ENCODE data around the gene CCDC74B. TPM values are rescaled to one million over a fixed set of nuclear protein-coding genes. Genes with fewer than 3 reads are reported as not detected.
A peak's percentile ranks its signal among the peaks of the same experiment; 100 is the strongest.
"Not testable (repeated sequence)": the region's sequence is repeated elsewhere in the genome, so short reads cannot be mapped to it uniquely, and the experiment has no call there.

CCDC74B gene
- total RNA-seq, 4 donors from 2014 or later, result 0.55 to 1.8 (median 1.4) TPM; not detected in 1

DNA sequence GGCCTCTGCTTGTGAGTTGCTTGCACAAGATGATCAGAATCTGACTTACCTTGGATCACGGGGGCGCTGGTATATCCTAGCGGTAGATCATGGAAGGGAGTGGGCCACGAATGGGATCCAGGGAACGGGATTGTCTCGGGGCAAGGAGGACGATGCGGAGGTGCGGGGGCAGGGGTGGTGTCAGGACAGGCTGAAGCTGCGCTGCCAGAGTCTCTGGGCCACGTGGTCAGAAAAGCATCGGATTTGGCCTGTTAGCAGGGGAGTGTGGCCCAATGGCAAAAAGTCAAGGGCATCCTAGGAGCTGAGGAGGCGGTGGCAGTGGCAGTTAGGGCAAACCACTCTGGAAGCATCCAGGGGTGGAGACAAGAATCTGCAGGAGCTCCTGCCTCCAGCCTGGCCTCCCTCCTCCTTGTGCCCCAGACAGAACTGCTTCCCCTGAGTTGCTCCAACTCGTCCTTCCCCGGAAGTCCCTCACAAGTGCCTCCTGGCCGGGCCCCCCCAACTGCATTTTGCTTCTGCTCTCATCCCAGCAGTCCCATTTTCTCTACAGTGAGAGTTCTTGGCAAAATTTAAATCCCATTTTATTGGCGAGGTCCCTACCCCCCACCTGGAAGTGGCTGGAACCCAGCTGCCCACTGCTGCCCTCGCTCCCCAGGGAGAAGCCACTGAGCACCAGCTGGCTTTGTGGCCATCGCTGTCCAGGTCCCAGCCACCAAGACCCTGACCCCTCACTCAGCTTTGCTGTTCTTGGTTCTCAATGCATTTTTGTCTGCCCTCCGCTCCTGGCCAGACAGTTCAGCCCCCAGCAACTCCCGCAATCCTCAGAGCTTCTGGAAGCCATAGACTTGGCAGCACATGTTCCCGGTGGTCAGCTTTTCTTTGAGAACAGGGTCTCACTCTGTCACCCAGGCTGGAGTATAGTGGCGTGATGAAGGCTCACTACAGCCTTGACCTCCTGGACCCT, 5.6 kb upstream of the CCDC74B start:
- TF ChIP-seq POLR2AphosphoS5 (IDR thresholded peaks at IDR 0.05) (no peak), EP300 (IDR thresholded peaks at IDR 0.05; ENCODE audit: low read depth) (no peak), POLR2A (IDR thresholded peaks at IDR 0.05) (no peak)
- TF ChIP-seq, protein P1, sequence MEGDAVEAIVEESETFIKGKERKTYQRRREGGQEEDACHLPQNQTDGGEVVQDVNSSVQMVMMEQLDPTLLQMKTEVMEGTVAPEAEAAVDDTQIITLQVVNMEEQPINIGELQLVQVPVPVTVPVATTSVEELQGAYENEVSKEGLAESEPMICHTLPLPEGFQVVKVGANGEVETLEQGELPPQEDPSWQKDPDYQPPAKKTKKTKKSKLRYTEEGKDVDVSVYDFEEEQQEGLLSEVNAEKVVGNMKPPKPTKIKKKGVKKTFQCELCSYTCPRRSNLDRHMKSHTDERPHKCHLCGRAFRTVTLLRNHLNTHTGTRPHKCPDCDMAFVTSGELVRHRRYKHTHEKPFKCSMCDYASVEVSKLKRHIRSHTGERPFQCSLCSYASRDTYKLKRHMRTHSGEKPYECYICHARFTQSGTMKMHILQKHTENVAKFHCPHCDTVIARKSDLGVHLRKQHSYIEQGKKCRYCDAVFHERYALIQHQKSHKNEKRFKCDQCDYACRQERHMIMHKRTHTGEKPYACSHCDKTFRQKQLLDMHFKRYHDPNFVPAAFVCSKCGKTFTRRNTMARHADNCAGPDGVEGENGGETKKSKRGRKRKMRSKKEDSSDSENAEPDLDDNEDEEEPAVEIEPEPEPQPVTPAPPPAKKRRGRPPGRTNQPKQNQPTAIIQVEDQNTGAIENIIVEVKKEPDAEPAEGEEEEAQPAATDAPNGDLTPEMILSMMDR (IDR thresholded peaks at IDR 0.05), result no peak

DNA sequence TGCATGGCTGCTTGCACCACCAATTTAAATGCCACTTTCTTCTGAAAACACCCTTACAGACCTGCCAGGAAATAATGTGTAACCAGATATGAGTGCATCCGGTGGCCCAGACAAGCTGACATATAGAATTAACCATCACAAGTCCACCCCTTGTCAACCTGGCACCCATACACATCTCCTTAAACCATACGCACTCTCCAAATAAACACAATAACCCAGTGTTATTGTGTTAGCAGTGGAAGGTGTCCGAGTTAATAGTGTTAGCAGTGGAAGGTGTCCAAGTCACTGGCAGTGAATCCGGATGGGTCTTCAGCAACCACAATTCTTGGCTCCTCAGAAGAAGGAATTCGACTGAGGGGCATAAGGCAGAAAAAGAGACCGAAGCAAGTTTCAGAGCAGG, 3.6 kb upstream of the CCDC74B start:
- H3K4me1 ChIP-seq, result peaks cover 0 to 11% (median 3%) of the 10 kb centered on the region in 4 donors
- H3K27ac ChIP-seq; in situ Hi-C loops (cut with MboI; ENCODE audit: low pct_ligation_motif_present in 1 of 4, low pct_unique_long_range_greater_than_20kb in 1 of 4, low sequenced_read_pairs in 3 of 4); H3K9me3 ChIP-seq; DNase-seq; H3K36me3 ChIP-seq; intact Hi-C loops (cut with DNase I; ENCODE audit: low total_unique reads); H3K4me3 ChIP-seq: not testable (repeated sequence)
- WGBS, 2 donors (ENCODE audit: low coverage in 1 of 2), result 49 to 75% methylated on average over 4 to 6 of the region's 6 CpGs
- H3K27me3 ChIP-seq, result peaks cover 25% of the 10 kb centered on the region

More for the DNA sequence above, 5.6 kb upstream of the CCDC74B start:
- Histone ChIP-seq H3K9me3 (no peaks in the 10 kb centered on the region), H3K36me3 (no peaks in the 10 kb centered on the region), H3K4me3 (no peak overlapping the region), H3K27me3 (peaks cover 9% of the 10 kb centered on the region), H3K4me1 (peaks cover 0 to under 1% (median under 1%) of the 10 kb centered on the region in 4 donors), H3K27ac (no peak overlapping the region)
- in situ Hi-C loops (cut with MboI; ENCODE audit: low pct_ligation_motif_present in 1 of 4, low pct_unique_long_range_greater_than_20kb in 1 of 4, low sequenced_read_pairs in 3 of 4) (loop anchor here in 2 of 4 donors (25.0 kb wide), 1 partner anchor 187 kb away; the partner anchor contains the start of gene IMP4 (in 2 of the 2)), intact Hi-C loops (cut with DNase I; ENCODE audit: low total_unique reads) (no loop called here)
- WGBS, 2 donors (ENCODE audit: low coverage in 1 of 2), result 92% methylated on average over 6 to 23 of the region's 23 CpGs
- no peak for DNase-seq

DNA sequence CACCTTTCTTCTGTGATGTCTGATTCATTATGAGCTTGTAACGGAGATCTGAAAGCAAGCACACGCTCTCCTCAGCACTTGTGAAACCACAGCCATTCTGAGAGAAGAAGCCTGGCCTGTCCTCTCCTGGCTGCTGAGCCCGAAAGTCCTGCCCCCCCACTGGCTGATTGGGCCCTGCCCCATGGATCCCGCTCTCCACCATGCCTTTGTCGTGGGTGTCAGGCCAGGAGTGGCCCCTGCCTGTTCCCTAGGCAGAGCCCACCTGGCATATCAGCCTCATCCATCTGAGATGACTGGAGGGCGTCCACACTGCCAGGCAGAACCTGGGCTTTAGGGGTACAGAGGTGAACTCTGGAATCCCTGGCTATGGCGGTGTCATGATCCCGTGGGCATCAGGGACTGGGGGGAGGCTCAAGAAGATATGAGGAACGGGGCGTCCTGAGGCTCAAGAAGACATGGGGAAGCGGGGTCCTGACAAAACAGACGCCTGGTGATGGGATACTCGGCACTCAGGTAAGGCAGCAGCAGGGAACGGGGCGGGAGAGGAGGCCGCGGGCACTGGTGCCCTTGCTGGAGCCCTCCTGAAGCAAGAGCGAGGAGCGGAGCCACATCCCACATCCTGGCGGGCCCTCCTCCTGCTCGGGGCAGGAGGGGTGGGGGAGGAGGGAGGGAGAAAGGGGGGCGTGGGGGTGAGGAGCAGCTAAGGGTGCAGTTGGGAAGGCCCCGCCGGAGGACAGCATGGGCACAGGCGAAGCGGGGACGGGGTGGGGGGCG, 1.5 kb downstream of the CCDC74B start:
- DNase-seq; intact Hi-C loops (cut with DNase I; ENCODE audit: low total_unique reads); H3K9me3 ChIP-seq; H3K27ac ChIP-seq; in situ Hi-C loops (cut with MboI; ENCODE audit: low pct_ligation_motif_present in 1 of 4, low pct_unique_long_range_greater_than_20kb in 1 of 4, low sequenced_read_pairs in 3 of 4); H3K36me3 ChIP-seq: not testable (repeated sequence)
- Histone ChIP-seq H3K27me3 (peaks cover 30% of the 10 kb centered on the region), H3K4me3 (peak overlapping the region in 2 of 4 donors; percentile 30 to 48), H3K4me1 (peaks cover 0 to 11% (median 3%) of the 10 kb centered on the region in 4 donors)
- 50% methylated on average over 18 of the region's 28 CpGs; no CpG with 5 or more reads in 1 of the 2 donors for WGBS, 2 donors (ENCODE audit: low coverage in 1 of 2)

DNA sequence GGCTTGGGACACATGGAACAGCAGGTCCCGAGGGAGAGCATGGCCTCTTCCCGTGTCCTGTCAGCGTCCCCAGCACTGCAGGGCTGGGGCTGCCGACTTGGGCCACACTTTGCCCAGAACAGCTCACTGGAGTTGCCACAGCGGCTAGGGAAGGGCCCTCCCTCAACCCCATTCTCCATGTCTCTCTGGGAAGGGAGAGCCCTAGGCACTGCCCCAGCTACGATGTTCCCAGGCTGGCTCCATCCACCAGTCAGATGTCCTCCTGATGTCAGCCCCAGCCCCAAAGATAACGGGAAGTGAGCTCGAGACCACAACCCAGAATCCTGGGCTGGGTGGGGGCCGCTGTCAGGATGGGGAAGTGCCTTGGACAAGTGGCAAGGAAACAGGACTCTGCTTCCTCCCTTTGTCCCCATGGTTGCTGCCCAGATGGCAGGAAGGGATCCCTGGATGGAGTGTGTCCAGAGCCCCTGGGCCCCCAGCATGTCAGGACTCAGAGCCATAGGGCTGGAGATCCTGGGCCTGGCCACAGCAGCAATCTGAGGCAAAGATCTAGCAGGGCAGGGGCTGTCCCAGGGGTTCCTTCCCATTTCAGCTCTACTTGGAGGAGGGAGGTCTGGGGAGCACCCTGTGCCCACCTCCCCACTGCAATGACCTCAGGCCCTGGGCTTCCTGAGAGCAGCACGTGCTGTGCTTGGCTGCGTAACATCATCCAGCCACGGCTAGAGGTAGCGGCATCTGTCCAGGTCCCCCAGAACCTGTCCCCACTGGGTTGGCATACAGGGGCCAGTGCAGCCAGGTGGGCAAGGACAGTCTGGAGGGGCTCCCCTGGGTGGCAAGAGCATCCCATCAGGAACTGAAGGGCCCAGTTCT, 2.3 kb downstream of the CCDC74B start:
- intact Hi-C loops (cut with DNase I; ENCODE audit: low total_unique reads); in situ Hi-C loops (cut with MboI; ENCODE audit: low pct_ligation_motif_present in 1 of 4, low pct_unique_long_range_greater_than_20kb in 1 of 4, low sequenced_read_pairs in 3 of 4); H3K4me3 ChIP-seq; H3K36me3 ChIP-seq; H3K27ac ChIP-seq; H3K9me3 ChIP-seq; DNase-seq: not testable (repeated sequence)
- 95% methylated on average over 11 of the region's 13 CpGs; no CpG with 5 or more reads in 1 of the 2 donors for WGBS, 2 donors (ENCODE audit: low coverage in 1 of 2)
- Histone ChIP-seq H3K27me3 (peaks cover 30% of the 10 kb centered on the region), H3K4me1 (peaks cover 0 to 11% (median 3%) of the 10 kb centered on the region in 4 donors)

DNA sequence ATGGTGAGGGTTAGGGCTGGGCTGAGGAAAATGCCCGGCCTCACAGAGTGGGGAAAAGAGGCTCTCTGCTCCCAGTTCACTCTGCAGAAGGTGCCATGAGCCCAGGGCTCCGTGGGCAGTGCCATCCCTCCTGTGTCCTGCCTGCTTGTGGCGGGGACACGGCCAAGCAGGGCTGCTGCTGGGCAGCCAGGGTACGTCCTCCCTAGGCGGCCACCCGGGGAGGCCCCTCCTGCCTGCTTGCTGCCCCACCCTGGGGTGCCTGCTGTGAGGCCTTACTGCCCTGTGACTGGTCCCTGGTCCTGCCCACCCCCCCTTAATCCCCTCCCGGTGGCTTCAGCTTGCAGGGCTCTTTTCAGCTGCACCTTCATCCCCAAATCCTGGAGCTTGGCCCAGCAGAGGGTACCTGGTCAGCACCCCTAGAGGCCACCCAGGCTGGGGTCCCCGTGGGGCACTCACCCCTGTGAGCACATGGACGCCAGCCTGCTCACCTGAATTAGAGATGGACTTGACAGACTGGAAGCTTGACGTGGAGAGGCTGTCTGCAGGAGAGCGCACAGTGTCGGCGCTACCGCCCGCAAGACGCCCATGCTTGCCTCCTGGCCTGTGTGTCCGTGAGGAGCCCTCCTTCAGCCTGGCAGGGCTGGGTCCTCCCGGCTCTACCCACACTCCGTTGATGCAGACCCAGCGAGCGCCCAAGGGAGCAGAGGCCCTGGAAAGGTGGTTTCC, 3.1 kb downstream of the CCDC74B start:
- peaks cover 29% of the 10 kb centered on the region for H3K27me3 ChIP-seq
- H3K27ac ChIP-seq; in situ Hi-C loops (cut with MboI; ENCODE audit: low pct_ligation_motif_present in 1 of 4, low pct_unique_long_range_greater_than_20kb in 1 of 4, low sequenced_read_pairs in 3 of 4); intact Hi-C loops (cut with DNase I; ENCODE audit: low total_unique reads); H3K36me3 ChIP-seq; H3K9me3 ChIP-seq; DNase-seq; H3K4me3 ChIP-seq: not testable (repeated sequence)
- H3K4me1 ChIP-seq, result peaks cover 0 to 11% (median 3%) of the 10 kb centered on the region in 4 donors
- WGBS, 2 donors (ENCODE audit: low coverage in 1 of 2), result 82% methylated on average over 7 of the region's 22 CpGs; no CpG with 5 or more reads in 1 of the 2 donors

DNA sequence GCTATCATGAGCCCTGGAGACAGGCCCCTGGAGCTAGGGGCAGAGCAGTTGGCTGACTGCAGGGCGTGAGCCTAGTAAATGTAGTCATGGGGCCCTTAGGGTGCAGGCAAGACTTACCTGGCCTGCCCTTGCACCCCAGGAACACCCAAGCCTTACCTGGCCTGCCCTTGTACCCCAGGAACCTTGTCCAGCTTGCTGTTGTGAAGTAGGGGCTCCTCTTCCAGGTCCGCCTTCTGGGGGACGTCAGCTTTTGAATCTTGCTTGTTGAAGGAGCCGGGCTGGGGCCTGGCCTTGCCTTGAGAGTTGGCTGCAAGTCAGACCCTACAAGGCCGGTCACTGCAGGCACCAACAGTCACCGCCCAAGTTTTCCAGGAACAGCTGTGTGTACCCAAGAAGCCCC, 3.9 kb downstream of the CCDC74B start:
- DNase-seq; intact Hi-C loops (cut with DNase I; ENCODE audit: low total_unique reads); H3K9me3 ChIP-seq; H3K36me3 ChIP-seq; H3K27ac ChIP-seq; in situ Hi-C loops (cut with MboI; ENCODE audit: low pct_ligation_motif_present in 1 of 4, low pct_unique_long_range_greater_than_20kb in 1 of 4, low sequenced_read_pairs in 3 of 4); H3K4me3 ChIP-seq: not testable (repeated sequence)
- peaks cover 0 to 11% (median 3%) of the 10 kb centered on the region in 4 donors for H3K4me1 ChIP-seq
- H3K27me3 ChIP-seq, result peaks cover 21% of the 10 kb centered on the region
- no CpG with 5 or more reads among the region's 6 CpGs for WGBS, 2 donors (ENCODE audit: low coverage in 1 of 2)

DNA sequence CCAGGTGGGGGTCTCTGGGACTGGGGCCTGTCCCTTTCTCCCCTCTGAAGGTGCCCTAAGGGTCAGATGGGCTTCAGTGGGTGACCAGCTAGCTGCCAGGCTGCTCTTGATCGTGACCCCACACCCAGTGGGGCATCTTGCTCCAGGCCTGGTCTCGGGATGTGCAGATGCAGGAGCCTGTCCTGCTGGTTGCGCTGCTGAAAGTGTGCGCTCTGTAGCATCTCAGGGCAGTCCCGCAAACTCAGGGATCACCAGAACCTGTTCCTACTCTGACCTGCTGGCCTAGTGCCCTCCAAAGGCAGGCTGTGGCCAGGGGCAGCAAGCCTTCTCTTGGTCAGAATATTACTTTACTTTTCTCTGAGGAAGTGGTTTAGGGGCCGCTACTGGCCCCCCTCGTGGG, 4.4 kb downstream of the CCDC74B start:
- Histone ChIP-seq H3K4me1 (peaks cover 0 to 11% (median 3%) of the 10 kb centered on the region in 4 donors), H3K27me3 (peaks cover 21% of the 10 kb centered on the region)
- intact Hi-C loops (cut with DNase I; ENCODE audit: low total_unique reads); H3K36me3 ChIP-seq; DNase-seq; H3K4me3 ChIP-seq; in situ Hi-C loops (cut with MboI; ENCODE audit: low pct_ligation_motif_present in 1 of 4, low pct_unique_long_range_greater_than_20kb in 1 of 4, low sequenced_read_pairs in 3 of 4); H3K9me3 ChIP-seq; H3K27ac ChIP-seq: not testable (repeated sequence)
- WGBS, 2 donors (ENCODE audit: low coverage in 1 of 2), result 60% methylated on average over 4 of the region's 7 CpGs; no CpG with 5 or more reads in 1 of the 2 donors

Measured in transverse colon (tissue), 4 donors.